Right ventricle myocardium inferior (tissue), 1 donor: ENCODE results near the gene MTG1. TPM values are rescaled to one million over a fixed set of nuclear protein-coding genes. Genes with fewer than 3 reads are reported as not detected.
"Not testable (repeated sequence)": the region's sequence is repeated elsewhere in the genome, so short reads cannot be mapped to it uniquely, and the experiment has no call there.

ENCODE experiments used
- ATAC-seq: fragments of 200-7000 bp; cut with Tn5 transposase; one replicate; pipeline ENCODE4 v1.9.1; 2020; ENCODE audit warnings: mild to moderate bottlenecking, moderate library complexity
- DNase-seq: peaks from one replicate; pipeline ENCODE4 v3.0.0; 2021; ENCODE audit errors: missing footprints
- intact Hi-C: fragments of 100-400 bp; cut with DNase I; formaldehyde crosslinking; loops from one replicate; pipeline ENCODE4 v1.11.0; 2022
- total RNA-seq: library from RNA; stranded (reverse); fragmentation: NEBNext Ultra II Directional; extraction: Animal tissue kit (Norgen Biotek cat#: 25700); gene quantifications from one replicate; pipeline ENCODE4 v1.2.1, GENCODE V29; 2021
- donor health status: DM: no; HTN: yes; CAD: no; lungs with severe emphysema.

MTG1 gene
- total RNA-seq, 1 donor from 2014 or later = 17.8 TPM

GRCh38 chr10:133441356-133441755 is 47.4 kb downstream of the MTG1 start:
- ATAC-seq, intact Hi-C loops, DNase-seq: not testable (repeated sequence)

DNA sequence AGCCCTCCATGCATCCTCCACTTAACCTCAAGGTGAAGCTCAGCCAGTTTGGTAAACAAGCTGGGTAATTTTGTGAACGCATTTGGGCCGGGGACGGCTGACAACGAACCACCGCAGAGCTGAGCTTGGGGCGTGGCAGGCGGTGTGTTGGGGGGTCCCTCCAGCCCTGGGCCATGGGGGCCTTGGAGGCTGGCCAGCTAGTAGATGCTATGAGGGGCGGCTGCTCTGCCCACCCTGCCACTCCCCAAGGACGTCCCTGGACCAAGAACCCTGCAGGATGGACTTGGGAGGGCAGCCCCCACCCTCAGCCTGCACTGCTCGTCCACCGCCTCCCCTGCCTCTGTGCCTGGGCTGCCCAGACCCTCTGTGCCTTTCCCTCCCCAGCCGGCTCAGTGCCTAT is 47.8 kb downstream of the MTG1 start:
- no peak for DNase-seq
- ATAC-seq = no peak

DNA sequence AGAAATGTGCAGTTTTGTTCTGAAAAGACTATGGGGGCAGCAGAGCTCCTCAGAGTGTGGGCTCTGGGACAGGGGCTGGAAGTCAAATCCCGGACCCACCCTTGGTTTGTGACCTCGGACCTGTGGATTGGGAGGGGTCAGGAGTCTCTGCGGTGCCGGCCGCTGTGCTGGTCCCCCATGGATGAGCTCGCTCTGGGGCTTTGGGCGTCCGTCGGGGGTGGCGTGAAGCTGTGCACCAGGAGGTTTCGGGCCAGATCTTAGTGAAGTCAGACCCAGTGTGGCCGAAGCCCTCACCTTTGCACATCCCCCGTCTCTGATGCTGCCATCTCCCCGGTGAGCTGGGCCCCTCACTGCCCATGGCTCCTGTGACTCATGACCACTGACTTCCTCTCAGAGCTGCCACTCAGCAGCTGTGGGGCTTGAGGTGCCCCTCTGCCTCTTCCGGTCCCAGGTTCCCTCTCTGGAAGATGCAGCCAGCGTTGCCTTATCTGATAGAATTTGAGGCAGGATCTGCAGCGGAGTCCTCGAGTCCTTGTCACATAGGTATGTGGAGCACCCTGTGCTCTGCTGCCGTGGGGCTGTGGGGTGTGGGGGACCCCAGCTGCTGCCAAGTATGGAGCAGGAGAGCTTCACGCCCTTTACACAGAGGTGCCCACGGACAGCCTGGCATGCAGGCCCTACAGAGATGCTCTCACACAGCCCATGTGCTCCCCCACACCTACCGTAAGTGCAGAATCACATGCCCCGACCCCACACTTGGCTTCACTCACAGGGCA is 48.4 kb downstream of the MTG1 start:
- intact Hi-C loops = no loop called here
- DNase-seq (no peak), ATAC-seq (no peak)

More for the DNA sequence above, 47.8 kb downstream of the MTG1 start:
- intact Hi-C loops = no loop called here

GRCh38 chr10:133442967-133443924 is 49.3 kb downstream of the MTG1 start:
- DNase-seq (no peak), ATAC-seq (no peak)

GRCh38 chr10:133444342-133445267 is 50.6 kb downstream of the MTG1 start:
- ATAC-seq = no peak
- DNase-seq = no peak
- intact Hi-C loops = no loop called here

More at GRCh38 chr10:133442967-133443924, 49.3 kb downstream of the MTG1 start:
- intact Hi-C loops = no loop called here

DNA sequence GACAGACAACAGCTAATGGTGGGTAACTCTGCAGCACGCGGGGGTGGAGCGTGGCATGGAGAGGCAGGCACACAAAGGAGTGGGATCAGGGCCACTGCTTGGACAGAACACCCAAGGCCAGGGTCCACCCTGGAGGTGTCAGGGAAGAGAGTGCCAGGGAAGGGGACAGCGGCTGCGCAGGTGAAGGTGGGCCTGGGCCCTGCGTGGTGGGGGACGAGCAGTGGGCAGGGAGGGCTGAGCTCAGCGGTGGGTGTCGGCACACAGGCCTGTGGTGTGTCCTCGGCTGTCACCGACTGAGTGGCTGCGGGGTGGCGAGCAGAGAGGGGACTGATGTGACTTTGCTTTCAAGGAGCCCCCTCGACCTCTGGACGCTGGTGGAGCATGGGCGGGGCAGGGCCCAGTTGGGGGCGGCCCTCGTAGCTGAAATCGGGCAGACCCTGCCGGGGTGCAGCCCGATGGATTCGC is 51.3 kb downstream of the MTG1 start:
- DNase-seq (no peak), ATAC-seq (no peak)
- intact Hi-C loops = no loop called here

- no peak for DNase-seq
- intact Hi-C loops = no loop called here
Measured at GRCh38 chr10:133445751-133446708, 52.1 kb downstream of the MTG1 start.

GRCh38 chr10:133446979-133447378 is 53.0 kb downstream of the MTG1 start:
- no peak for ATAC-seq
- intact Hi-C loops = no loop called here
- no peak for DNase-seq

More at GRCh38 chr10:133445751-133446708, 52.1 kb downstream of the MTG1 start:
- no peak for ATAC-seq

DNA sequence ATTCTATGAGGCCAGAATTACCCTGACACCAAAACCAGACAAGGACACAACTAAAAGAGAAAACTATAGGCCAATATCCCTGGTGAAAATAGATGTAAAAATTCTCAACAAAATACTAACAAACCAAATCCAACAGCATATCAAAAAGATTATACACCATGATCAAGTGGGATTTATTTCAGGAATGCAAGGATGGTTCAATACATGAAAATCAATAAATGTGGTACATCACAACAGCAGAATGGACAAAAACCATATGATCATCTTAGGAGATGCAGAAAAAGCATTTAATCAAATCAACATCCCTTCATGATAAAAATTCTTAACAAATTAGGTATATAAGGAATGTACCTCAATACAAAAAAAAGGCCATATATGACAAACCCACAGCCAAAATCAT is 54.2 kb downstream of the MTG1 start:
- ATAC-seq (no peak), DNase-seq (no peak)
- intact Hi-C loops = no loop called here

GRCh38 chr10:133451346-133451745 is 57.4 kb downstream of the MTG1 start:
- DNase-seq (no peak), ATAC-seq (no peak)
- intact Hi-C loops = no loop called here

- DNase-seq = no peak
- intact Hi-C loops = no loop called here
- no peak for ATAC-seq
Measured at GRCh38 chr10:133452453-133452852, 58.5 kb downstream of the MTG1 start.

GRCh38 chr10:133453516-133454203 is 59.7 kb downstream of the MTG1 start, which contains the start of gene SCART1:
Gene SCART1 (plus strand): TSS chr10:133453945. CDS start chr10:133453998, 53 bp downstream.
- no peak for ATAC-seq
- intact Hi-C loops = no loop called here
- no peak for DNase-seq

GRCh38 chr10:133454204-133454893 is 60.4 kb downstream of the MTG1 start:
- ATAC-seq = no peak
- peak; percentile 33 for DNase-seq
- intact Hi-C loops = no loop called here

- intact Hi-C loops = no loop called here
- ATAC-seq (no peak), DNase-seq (no peak)
Measured at GRCh38 chr10:133455196-133455595, 61.2 kb downstream of the MTG1 start.

DNA sequence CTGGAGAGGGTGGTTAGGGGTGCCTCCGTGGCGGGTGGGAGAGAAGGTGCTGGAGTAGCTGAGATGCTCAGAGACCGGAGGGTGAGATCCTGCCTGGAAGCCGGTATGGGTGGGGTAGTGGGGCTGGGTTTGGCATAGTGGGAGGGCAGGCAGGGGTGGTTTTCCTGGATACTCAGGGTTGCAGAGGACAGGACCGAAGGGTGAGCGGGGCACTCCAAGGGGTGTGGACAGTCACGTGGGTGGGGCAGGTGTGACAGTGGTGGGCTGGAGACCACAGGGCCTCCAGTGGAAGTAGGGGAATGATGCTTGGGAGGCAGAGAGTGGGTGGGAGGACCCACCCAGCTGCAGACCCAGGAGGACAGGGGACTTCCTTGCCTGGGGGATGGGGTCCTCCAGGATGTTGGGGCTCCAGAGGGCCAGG is 61.7 kb downstream of the MTG1 start:
- no peak for ATAC-seq
- intact Hi-C loops = no loop called here
- no peak for DNase-seq
